Activated T-cell treated with anti-CD3 and anti-CD28 coated beads, Interleukin-2, amount 50 U/mL, for 72 hours (primary cell): Measurements from ENCODE around the gene SLC6A20. TPM values are rescaled to one million over a fixed set of nuclear protein-coding genes. Genes with fewer than 3 reads are reported as not detected.
"Not testable (repeated sequence)": the region's sequence is repeated elsewhere in the genome, so short reads cannot be mapped to it uniquely, and the experiment has no call there.

Experiments
- ATAC-seq, 2 donors: fragments of 150-1000 bp; cut with Tn5 transposase; replicated peaks in 1 of 2; 2 replicates each; pipeline ENCODE4 v1.10.0; 2021; ENCODE audit warnings: moderate library complexity in 2 of 2, mild to moderate bottlenecking in 1 of 2
- DNase-seq, 2 donors: peaks; one replicate each; pipeline ENCODE4 v3.0.0; 2021 to 2022; ENCODE audit warnings: mixed read lengths in 1 of 2
- H3K27ac Mint-ChIP-seq: one replicate; pipeline ENCODE4 v1.8.0; 2022; ENCODE audit warnings: mild to moderate bottlenecking, moderate library complexity, mixed read lengths
- H3K27me3 Mint-ChIP-seq: one replicate; pipeline ENCODE4 v1.8.0; 2022; ENCODE audit warnings: low read depth, mixed read lengths
- H3K36me3 Mint-ChIP-seq, 2 donors: one replicate each; pipeline ENCODE4 v1.8.0; 2022; ENCODE audit warnings: mixed read lengths in 2 of 2, mild to moderate bottlenecking in 1 of 2; ENCODE audit not compliant: insufficient read depth in 2 of 2
- H3K4me1 Mint-ChIP-seq: one replicate; pipeline ENCODE4 v1.8.0; 2022; ENCODE audit warnings: low read depth, mixed read lengths
- H3K4me3 Mint-ChIP-seq, 2 donors: one replicate each; pipeline ENCODE4 v1.8.0; 2022; ENCODE audit warnings: mild to moderate bottlenecking in 2 of 2, mixed read lengths in 2 of 2, moderate library complexity in 2 of 2
- H3K9me3 Mint-ChIP-seq, 2 donors: one replicate each; pipeline ENCODE4 v1.8.0; 2022; ENCODE audit warnings: mixed read lengths in 2 of 2
- total RNA-seq, 2 donors: library from RNA; stranded (reverse); gene quantifications; one replicate each; pipeline ENCODE4 v1.2.3, GENCODE V29; 2022

The SLC6A20 gene
- total RNA-seq, 2 donors from 2014 or later = not detected

DNA sequence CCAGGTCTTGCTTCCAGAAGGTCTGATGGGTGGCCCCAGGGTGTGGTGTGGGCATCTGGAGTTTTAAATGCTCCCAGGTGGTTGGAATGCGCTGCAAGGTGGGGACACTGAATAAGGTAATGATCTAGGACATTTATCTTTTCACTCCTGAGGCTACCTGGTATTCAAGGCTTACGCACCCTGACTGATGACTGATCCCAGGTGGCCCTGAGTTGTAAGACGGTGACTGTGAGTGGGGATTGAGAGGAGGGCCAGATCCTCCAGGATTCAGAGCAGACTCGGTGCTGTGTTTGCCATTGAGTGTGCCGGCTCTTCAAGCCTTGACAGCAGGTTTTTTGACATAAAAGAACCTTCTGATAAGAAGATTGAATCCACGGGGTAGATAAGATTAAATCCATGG lies 40.3 kb downstream of the SLC6A20 start:
- ATAC-seq (no peak), DNase-seq (no peak)
- no peaks in the 10 kb centered on the region for H3K4me1 Mint-ChIP-seq
- no peaks in the 10 kb centered on the region for H3K9me3 Mint-ChIP-seq
- no peak overlapping the region for H3K27ac Mint-ChIP-seq
- peaks cover 7% of the 10 kb centered on the region for H3K27me3 Mint-ChIP-seq
- no peaks in the 10 kb centered on the region for H3K36me3 Mint-ChIP-seq
- no peak overlapping the region for H3K4me3 Mint-ChIP-seq

- Mint-ChIP-seq H3K27ac (no peak overlapping the region), H3K4me1 (no peaks in the 10 kb centered on the region), H3K4me3 (no peak overlapping the region), H3K36me3 (no peaks in the 10 kb centered on the region), H3K9me3 (no peaks in the 10 kb centered on the region), H3K27me3 (no peaks in the 10 kb centered on the region)
- no peak for DNase-seq
- no peak for ATAC-seq
These were observed 41.9 kb downstream of the SLC6A20 start for GRCh38 chr3:45754461-45754860.

DNA sequence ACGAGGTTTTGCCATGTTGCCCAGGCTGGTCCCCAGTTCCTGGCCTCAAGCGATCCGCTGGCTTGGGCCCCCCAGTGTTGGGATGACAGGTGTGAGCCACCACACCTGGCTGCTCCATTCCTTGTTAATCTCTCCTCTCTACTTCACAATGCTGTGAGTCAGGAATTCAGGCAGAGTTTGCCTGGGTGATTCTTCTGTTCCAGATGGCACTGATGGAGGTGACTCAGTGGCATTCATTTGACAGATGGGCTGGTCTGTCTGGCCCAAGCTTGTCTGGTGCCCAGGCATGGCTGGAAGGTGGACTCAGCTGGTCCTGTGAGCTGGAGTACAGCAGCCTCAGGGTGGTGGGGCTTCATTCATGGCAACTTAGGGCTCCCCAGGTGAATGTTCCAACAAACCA lies 43.2 kb downstream of the SLC6A20 start:
- Mint-ChIP-seq H3K9me3 (no peaks in the 10 kb centered on the region), H3K27me3 (no peaks in the 10 kb centered on the region), H3K36me3 (peaks cover 0 to 1% of the 10 kb centered on the region in 2 donors), H3K4me3 (no peak overlapping the region), H3K27ac (no peak overlapping the region), H3K4me1 (no peaks in the 10 kb centered on the region)
- peak in 1 of 2 donors; percentile 14 for ATAC-seq
- no peak for DNase-seq

GRCh38 chr3:45751537-45752242 lies 44.6 kb downstream of the SLC6A20 start:
- H3K9me3 Mint-ChIP-seq = no peaks in the 10 kb centered on the region
- H3K36me3 Mint-ChIP-seq = peaks cover 1 to 3% of the 10 kb centered on the region in 2 donors
- no peak overlapping the region for H3K4me3 Mint-ChIP-seq
- ATAC-seq = no peak
- peak overlapping the region; percentile 25 for H3K27ac Mint-ChIP-seq
- no peak for DNase-seq
- H3K4me1 Mint-ChIP-seq = no peaks in the 10 kb centered on the region
- H3K27me3 Mint-ChIP-seq = no peaks in the 10 kb centered on the region

DNA sequence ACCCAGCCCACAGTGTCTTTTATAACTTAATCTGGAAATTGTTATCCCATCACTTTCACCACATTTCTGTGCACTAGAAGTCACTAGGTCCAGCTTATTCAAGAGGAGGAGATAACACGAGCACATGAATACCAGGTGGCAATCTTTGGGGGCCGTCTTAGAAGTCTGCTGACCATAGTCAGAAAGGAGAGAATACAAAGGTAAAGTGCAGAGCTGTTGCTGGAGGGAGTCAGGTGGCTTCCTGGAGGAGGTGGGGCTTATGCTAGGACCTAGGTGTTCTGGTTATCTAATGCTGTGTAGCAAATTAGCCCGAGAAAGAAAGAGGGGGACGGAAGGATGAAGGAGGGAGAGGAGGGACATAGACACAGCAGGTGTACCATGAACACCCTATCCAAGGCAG lies 46.5 kb downstream of the SLC6A20 start:
- H3K27me3 Mint-ChIP-seq = no peaks in the 10 kb centered on the region
- no peaks in the 10 kb centered on the region for H3K9me3 Mint-ChIP-seq
- no peaks in the 10 kb centered on the region for H3K4me1 Mint-ChIP-seq
- H3K4me3 Mint-ChIP-seq = no peak overlapping the region
- peaks cover 1 to 3% of the 10 kb centered on the region in 2 donors for H3K36me3 Mint-ChIP-seq
- ATAC-seq = no peak
- no peak overlapping the region for H3K27ac Mint-ChIP-seq
- DNase-seq = no peak

DNA sequence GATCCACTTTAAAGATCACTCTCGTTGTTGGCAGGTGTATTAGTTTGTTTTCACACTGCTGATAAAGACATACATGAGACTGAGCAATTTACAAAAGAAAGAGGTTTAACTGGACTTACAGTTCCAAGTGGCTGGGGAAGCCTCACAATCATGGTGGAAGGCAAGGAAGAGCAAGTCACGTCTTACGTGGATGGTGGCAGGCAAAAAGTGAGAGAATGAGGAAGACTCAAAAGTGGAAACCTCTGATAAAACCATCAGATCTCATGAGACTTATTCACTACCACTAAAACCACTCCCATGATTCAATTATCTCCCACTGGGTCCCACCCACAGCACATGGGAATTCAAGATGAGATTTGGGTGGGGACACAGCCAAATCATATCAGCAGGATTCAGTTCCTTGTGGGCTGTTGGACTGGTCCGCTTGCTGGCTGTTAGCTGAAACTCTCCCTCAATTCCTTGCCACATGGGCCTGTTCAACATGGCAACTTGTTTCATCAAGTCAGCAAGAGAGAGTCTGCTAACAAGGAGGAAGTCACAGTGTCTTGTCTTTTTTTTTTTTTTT lies 47.2 kb downstream of the SLC6A20 start:
- not testable (repeated sequence) for H3K27ac Mint-ChIP-seq

DNA sequence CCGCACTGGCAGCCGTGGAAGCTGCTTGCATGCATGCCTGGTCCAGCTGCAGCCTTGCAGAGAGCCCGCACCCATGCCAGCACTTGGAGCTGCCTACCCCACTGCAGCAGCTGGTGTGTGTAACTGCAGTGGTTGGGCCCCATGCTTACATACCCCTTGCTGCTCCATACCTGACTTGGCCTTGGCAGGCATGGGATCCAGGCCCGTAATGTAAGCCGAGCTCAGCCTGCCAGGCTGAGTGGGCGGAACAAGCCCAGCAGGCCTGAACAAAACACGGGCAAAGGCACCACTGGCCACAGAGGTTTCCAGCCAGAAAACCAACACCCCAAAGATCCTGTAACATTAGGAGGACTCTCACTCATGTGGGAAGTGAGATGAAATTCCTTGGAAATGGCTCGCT lies 48.3 kb downstream of the SLC6A20 start:
- no peak overlapping the region for H3K27ac Mint-ChIP-seq
- ATAC-seq = no peak

More for the DNA sequence above, 47.2 kb downstream of the SLC6A20 start:
- ATAC-seq, H3K27me3 Mint-ChIP-seq, H3K9me3 Mint-ChIP-seq, DNase-seq, H3K36me3 Mint-ChIP-seq, H3K4me3 Mint-ChIP-seq, H3K4me1 Mint-ChIP-seq: not testable (repeated sequence)

GRCh38 chr3:45746777-45747622 lies 49.3 kb downstream of the SLC6A20 start:
- Mint-ChIP-seq H3K9me3 (no peaks in the 10 kb centered on the region), H3K4me3 (no peak overlapping the region), H3K27ac (no peak overlapping the region), H3K36me3 (peaks cover 1 to 11% of the 10 kb centered on the region in 2 donors), H3K4me1 (no peaks in the 10 kb centered on the region), H3K27me3 (no peaks in the 10 kb centered on the region)
- ATAC-seq (peak in 1 of 2 donors; percentile 11), DNase-seq (no peak)

More for the DNA sequence above, 48.3 kb downstream of the SLC6A20 start:
- Mint-ChIP-seq H3K4me1 (no peaks in the 10 kb centered on the region), H3K27me3 (no peaks in the 10 kb centered on the region), H3K9me3 (no peaks in the 10 kb centered on the region), H3K4me3 (no peak overlapping the region), H3K36me3 (peaks cover 1 to 7% of the 10 kb centered on the region in 2 donors)
- DNase-seq = no peak

GRCh38 chr3:45746165-45746776 lies 50.1 kb downstream of the SLC6A20 start:
- Mint-ChIP-seq H3K9me3 (no peaks in the 10 kb centered on the region), H3K27me3 (no peaks in the 10 kb centered on the region), H3K4me3 (no peak overlapping the region), H3K27ac (no peak overlapping the region), H3K36me3 (peaks cover 1 to 14% of the 10 kb centered on the region in 2 donors), H3K4me1 (peaks cover 2% of the 10 kb centered on the region)
- no peak for DNase-seq
- ATAC-seq = no peak

DNA sequence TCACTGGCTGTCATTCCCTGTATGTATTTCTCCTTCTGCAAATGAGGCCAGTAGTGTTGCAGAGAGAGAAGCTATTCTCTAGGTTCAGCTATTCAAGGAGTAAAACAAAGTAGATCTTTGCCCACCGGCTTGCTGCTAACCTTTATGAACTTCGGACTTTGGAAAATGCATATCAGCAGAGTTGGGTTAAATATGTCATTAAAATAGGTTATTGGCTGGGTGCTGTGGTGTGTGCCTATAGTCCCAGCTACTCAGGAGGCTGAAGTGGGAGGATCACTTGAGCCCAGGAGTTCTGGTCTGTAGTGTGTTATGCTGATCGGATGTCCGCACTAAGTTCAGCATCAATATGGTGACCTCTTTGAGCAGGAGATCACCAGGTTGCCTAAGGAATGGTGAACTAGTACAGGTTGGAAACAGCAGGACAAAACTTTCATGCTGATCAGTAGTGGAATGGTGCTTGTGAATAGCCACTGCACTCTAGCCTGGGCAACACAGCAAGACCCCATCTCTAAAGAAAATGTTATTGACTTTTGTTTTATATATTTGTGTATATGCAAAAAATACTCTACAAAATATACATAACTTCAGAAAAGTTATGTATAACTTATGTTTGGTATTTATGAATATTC lies 53.8 kb downstream of the SLC6A20 start:
- no peaks in the 10 kb centered on the region for H3K27me3 Mint-ChIP-seq
- H3K27ac Mint-ChIP-seq = no peak overlapping the region
- no peak overlapping the region for H3K4me3 Mint-ChIP-seq
- peaks cover 16% of the 10 kb centered on the region for H3K4me1 Mint-ChIP-seq
- no peak for ATAC-seq
- H3K9me3 Mint-ChIP-seq = no peaks in the 10 kb centered on the region
- DNase-seq = no peak
- H3K36me3 Mint-ChIP-seq = peaks cover 9 to 30% of the 10 kb centered on the region in 2 donors

GRCh38 chr3:45741742-45742460 lies 54.4 kb downstream of the SLC6A20 start:
- ATAC-seq (no peak), DNase-seq (no peak)
- H3K36me3 Mint-ChIP-seq = peaks cover 10 to 35% of the 10 kb centered on the region in 2 donors
- no peaks in the 10 kb centered on the region for H3K27me3 Mint-ChIP-seq
- H3K9me3 Mint-ChIP-seq = no peaks in the 10 kb centered on the region
- peaks cover 16% of the 10 kb centered on the region for H3K4me1 Mint-ChIP-seq
- no peak overlapping the region for H3K4me3 Mint-ChIP-seq
- no peak overlapping the region for H3K27ac Mint-ChIP-seq

DNA sequence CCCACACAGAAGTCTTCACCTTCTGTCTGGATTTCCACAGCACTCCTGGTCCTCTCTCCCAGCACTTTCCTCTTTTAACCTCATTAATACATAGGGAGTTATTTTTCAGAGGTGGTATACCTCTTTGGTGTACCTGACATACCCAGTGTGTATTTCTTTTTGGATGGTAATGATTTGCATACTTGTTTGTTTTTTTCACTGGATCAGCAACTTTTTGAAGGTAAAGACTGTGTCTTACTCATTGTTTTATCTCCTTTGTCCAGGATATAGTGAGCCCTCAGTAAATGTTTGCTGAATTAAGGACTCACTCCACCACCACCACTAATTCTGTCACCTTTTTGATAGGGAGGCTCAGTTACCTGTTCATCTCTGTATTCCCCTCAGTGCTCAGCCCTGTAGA lies 55.1 kb downstream of the SLC6A20 start:
- no peak for DNase-seq

More for the DNA sequence above, 55.1 kb downstream of the SLC6A20 start:
- Mint-ChIP-seq H3K4me1 (peaks cover 16% of the 10 kb centered on the region), H3K4me3 (no peak overlapping the region), H3K36me3 (peaks cover 13 to 38% of the 10 kb centered on the region in 2 donors), H3K9me3 (no peaks in the 10 kb centered on the region), H3K27ac (peak overlapping the region; percentile 56), H3K27me3 (no peaks in the 10 kb centered on the region)
- no peak for ATAC-seq
